H54 (cell line): ENCODE measurements around the gene SNAP91.
"Not testable (repeated sequence)": the region's sequence is repeated elsewhere in the genome, so short reads cannot be mapped to it uniquely, and the experiment has no call there.

Experiments
- DNase-seq: peaks from one replicate; pipeline ENCODE4 v3.0.0; 2011; ENCODE audit warnings: low spot score, mixed read lengths; ENCODE audit not compliant: insufficient read length
- FAIRE-seq: peaks from 3 replicates; lab custom pipeline; 2011; peaks lifted over from hg19 to GRCh38; lab: Jason Lieb, UNC
- POLR2A ChIP-seq: IDR thresholded peaks from 2 replicates; pipeline ENCODE4 v1.6.1; 2011; ENCODE audit warnings: low read depth, mild to moderate bottlenecking, low read length

Gene SNAP91

GRCh38 chr6:83603551-83603950, 105.3 kb downstream of the SNAP91 start:
- FAIRE-seq: no peak
- DNase-seq: no peak
- TF ChIP-seq POLR2A: no peak

- TF ChIP-seq POLR2A: no peak
- no peak for FAIRE-seq
- DNase-seq: no peak
Observed at GRCh38 chr6:83601119-83601518, 107.8 kb downstream of the SNAP91 start.

- FAIRE-seq (peak; percentile 33), DNase-seq (no peak)
- TF ChIP-seq POLR2A: no peak
Observed at GRCh38 chr6:83600459-83600858, 108.4 kb downstream of the SNAP91 start.

GRCh38 chr6:83597511-83597910, 111.4 kb downstream of the SNAP91 start:
- FAIRE-seq: no peak
- DNase-seq: no peak
- no peak for TF ChIP-seq POLR2A

GRCh38 chr6:83597051-83597450, 111.8 kb downstream of the SNAP91 start:
- TF ChIP-seq POLR2A: no peak
- FAIRE-seq (no peak), DNase-seq (no peak)

- FAIRE-seq (no peak), DNase-seq (no peak)
- TF ChIP-seq POLR2A: no peak
Observed at GRCh38 chr6:83594941-83595340, 114.0 kb downstream of the SNAP91 start.

GRCh38 chr6:83593395-83593785, 115.5 kb downstream of the SNAP91 start:
- no peak for FAIRE-seq
- TF ChIP-seq POLR2A: no peak
- DNase-seq: no peak

DNA sequence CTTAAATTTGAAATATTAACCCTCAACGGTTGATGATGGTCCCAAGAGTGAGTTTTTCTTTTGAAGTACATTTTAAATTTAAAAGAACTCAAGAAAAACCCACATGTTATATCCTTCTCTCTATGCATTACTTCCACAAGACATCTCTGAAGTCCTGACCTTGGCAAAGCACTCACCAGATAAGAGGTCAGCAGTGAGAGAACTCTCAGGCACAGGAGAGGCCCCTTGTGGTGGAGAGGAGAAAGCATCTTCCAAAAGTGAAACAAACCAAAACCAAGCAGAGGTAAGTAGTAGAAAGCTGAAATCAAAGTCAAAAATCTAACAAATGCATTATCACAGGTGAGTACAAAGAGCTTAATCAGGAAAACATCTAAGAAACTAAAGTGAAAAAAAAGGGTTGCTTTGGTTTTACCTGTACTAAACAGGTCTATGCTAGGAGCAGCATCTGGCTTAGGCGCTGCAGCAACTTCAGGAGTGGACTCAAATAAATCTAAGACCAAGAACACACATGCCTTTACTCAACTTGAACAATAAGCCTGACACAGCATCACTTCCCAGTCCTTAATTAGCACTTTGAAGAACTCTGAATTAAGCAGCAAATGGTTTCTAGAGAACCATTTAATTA, 116.0 kb downstream of the SNAP91 start:
- FAIRE-seq (peak; percentile 95), DNase-seq (peak; percentile 5)
- no peak for TF ChIP-seq POLR2A

DNA sequence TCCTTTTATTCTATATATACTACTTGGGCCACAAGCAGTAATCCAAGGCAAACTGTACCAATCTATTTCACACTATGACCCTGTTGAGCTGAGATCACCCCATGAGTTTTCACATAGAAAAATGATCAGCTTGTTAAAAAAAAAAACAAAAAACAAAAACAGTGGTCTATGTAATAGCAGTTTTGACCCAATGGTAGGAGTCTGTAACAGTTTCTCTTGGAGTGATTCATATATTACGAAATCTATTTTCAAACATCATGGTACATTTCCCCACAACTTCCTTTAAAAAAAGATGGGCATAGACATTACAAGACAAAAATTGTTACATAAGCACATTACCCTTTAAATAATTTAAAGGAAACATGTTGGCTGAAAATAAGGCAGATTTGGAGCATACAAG, 118.5 kb downstream of the SNAP91 start:
- FAIRE-seq (no peak), DNase-seq (no peak)
- TF ChIP-seq POLR2A: no peak

DNA sequence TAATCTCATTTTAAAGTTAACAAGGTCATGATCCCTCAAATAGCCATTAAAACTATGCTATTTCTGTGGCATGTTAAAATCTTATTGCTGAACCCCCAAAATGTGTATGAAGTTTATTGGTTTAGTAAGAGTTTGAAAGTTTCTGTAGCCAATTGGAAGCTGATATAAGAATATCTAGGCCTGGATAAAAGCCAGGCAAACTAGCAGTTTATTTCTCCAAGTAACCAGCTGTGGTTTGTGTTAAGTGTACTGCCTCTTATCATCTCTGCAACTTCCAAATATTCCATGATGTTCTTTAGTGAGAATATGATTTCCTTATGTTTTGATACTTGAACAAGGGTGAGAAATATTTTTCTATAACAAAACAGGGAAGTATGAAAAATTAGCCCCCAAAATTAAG, 119.8 kb downstream of the SNAP91 start:
- no peak for FAIRE-seq
- no peak for DNase-seq
- TF ChIP-seq POLR2A: no peak

DNA sequence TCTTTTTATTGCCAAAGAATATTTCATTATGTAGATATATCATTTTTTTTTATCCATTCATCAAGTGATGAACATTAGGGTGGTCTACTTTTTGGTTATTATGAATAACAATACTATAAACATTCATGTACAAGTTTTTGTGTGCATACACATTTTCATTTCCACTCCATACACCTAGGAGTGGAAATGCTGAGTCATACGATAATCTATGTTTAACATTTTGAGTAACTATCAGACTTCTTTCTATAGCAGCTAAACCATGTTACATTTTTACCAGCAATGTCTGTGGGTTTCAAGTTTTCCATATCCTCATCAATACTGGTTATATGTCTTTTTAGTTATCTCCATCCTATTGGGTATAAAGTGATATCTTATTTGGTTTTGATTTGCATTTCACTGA, 130.8 kb downstream of the SNAP91 start:
- TF ChIP-seq POLR2A: no peak
- DNase-seq: no peak
- no peak for FAIRE-seq

- no peak for DNase-seq
- no peak for FAIRE-seq
- no peak for TF ChIP-seq POLR2A
Observed at GRCh38 chr6:83574783-83575182, 134.1 kb downstream of the SNAP91 start.

GRCh38 chr6:83571663-83572185, 137.2 kb downstream of the SNAP91 start:
- DNase-seq, FAIRE-seq: not testable (repeated sequence)

GRCh38 chr6:83558975-83559374, 149.9 kb downstream of the SNAP91 start:
- DNase-seq (no peak), FAIRE-seq (no peak)
- no peak for TF ChIP-seq POLR2A

DNA sequence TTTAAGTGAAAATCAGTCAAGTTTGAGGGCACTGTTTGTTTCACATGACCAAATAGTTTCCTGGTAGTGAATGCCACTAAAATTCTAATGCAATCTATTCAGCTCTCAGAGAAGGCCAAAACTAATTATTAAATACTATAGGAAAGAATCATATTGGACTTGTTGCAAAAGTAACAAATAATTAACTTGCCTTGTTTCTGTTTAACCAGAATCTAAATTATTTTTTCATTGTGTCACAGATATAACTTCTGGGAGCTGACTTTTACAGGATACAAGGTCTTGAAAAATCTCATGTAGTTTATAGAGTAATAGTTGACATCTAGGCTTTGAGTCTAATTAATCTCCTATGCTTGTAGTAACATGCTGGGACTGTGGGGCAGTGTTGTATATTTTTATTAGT, 152.0 kb downstream of the SNAP91 start:
- DNase-seq: no peak
- TF ChIP-seq POLR2A: no peak
- no peak for FAIRE-seq

- not testable (repeated sequence) for FAIRE-seq, DNase-seq
Observed at GRCh38 chr6:83551748-83552147, 157.2 kb downstream of the SNAP91 start.

GRCh38 chr6:83550482-83550881, 158.4 kb downstream of the SNAP91 start:
- not testable (repeated sequence) for DNase-seq, FAIRE-seq
